Body of pancreas (tissue), 4 donors: ENCODE results near the gene SLC25A42. TPM values are rescaled to one million over a fixed set of nuclear protein-coding genes. Genes with fewer than 3 reads are reported as not detected.

Experiments
- ATAC-seq: fragments of 150-250 bp; one replicate; pipeline ENCODE4 v1.9.1; 2016
- DNase-seq, 4 donors: peaks; one replicate each; pipeline ENCODE4 v3.0.0-alpha.2; 2019
- H3K27ac ChIP-seq, 4 donors: fragments of 200-600 bp; sonication (generic); 1 replicate in 3 of 4; 2 replicates in 1 of 4; pipeline versions ENCODE4 v1.5.1 to v1.6.1; 2016 to 2019; ENCODE audit warnings: mild to moderate bottlenecking in 1 of 4, mixed read lengths in 1 of 4, moderate library complexity in 1 of 4
- H3K27me3 ChIP-seq, 2 donors: fragments of 200-600 bp; sonication (generic); one replicate each; pipeline ENCODE4 v1.6.0; 2016; ENCODE audit warnings: mild to moderate bottlenecking in 1 of 2
- H3K36me3 ChIP-seq, 2 donors: fragments of 200-600 bp; sonication (generic); replicated peaks in 1 of 2; 2 replicates each; pipeline ENCODE4 v1.5.1; 2016; ENCODE audit warnings: low read depth in 2 of 2; ENCODE audit not compliant: insufficient read depth in 1 of 2
- H3K4me1 ChIP-seq: fragments of 200-600 bp; sonication (generic); one replicate; pipeline ENCODE4 v1.6.0; 2016
- H3K4me3 ChIP-seq, 2 donors: fragments of 200-600 bp; sonication (generic); 1 replicate in 1 of 2; 2 replicates in 1 of 2; pipeline ENCODE4 v1.5.1; 2016 to 2019
- H3K9me3 ChIP-seq, 3 donors: fragments of 200-600 bp; sonication (generic); 1 replicate in 2 of 3; 2 replicates in 1 of 3; pipeline ENCODE4 v1.5.1; 2016
- CTCF ChIP-seq, 7 experiments: fragments of 450-650 bp in 4 of 7; fragments of 200-600 bp in 3 of 7; sonication (generic) in 3 of 7; IDR thresholded peaks; one replicate each; pipeline ENCODE4 v1.5.1; 2016 to 2019; ENCODE audit warnings: antibody characterized with exemption in 7 of 7
- POLR2A ChIP-seq, 3 donors: fragments of 450-650 bp; IDR thresholded peaks; one replicate each; pipeline ENCODE4 v1.6.1; 2016; ENCODE audit warnings: antibody characterized with exemption in 3 of 3, mild to moderate bottlenecking in 2 of 3
- WGBS, 2 donors: methylation state at CpG; one replicate each; pipeline ENCODE4 v1.1.5; 2017; 5-methylcytosine and 5-hydroxymethylcytosine counted together
- intact Hi-C: fragments of 100-400 bp; cut with DNase I; formaldehyde crosslinking; loops from one replicate; pipeline ENCODE4 v1.15.1; 2023
- total RNA-seq, 2 donors: library from RNA; depleted of rRNA; stranded (reverse); fragments of >200 nt; gene quantifications; one replicate each; pipeline ENCODE4 v1.1.0, GENCODE V29; 2016

The SLC25A42 gene
- total RNA-seq, 2 donors from 2014 or later, result 10.1 to 24.7 TPM

- Histone ChIP-seq H3K4me3 (no peak overlapping the region), H3K36me3 (peaks cover 0 to 2% of the 10 kb centered on the region in 2 donors), H3K27ac (no peak overlapping the region), H3K4me1 (no peaks in the 10 kb centered on the region), H3K9me3 (no peaks in the 10 kb centered on the region), H3K27me3 (no peaks in the 10 kb centered on the region)
- TF ChIP-seq POLR2A (IDR thresholded peaks at IDR 0.05) (no peak), CTCF (IDR thresholded peaks at IDR 0.05) (no peak)
- intact Hi-C loops, result no loop called here
- ATAC-seq (no peak), DNase-seq (no peak)
- WGBS, 2 donors, result 88 to 100% methylated on average over 2 of the region's 2 CpGs
Measured at GRCh38 chr19:19049406-19049805, 14.4 kb upstream of the SLC25A42 start.

- DNase-seq (no peak), ATAC-seq (no peak)
- H3K27me3 ChIP-seq, result no peaks in the 10 kb centered on the region
- 88 to 95% methylated on average over 4 of the region's 4 CpGs for WGBS, 2 donors
- H3K4me3 ChIP-seq, result no peak overlapping the region
- H3K4me1 ChIP-seq, result no peaks in the 10 kb centered on the region
- TF ChIP-seq CTCF (IDR thresholded peaks at IDR 0.05) (no peak), POLR2A (IDR thresholded peaks at IDR 0.05) (no peak)
- no peak overlapping the region for H3K27ac ChIP-seq
- no peaks in the 10 kb centered on the region for H3K9me3 ChIP-seq
- no peaks in the 10 kb centered on the region for H3K36me3 ChIP-seq
- intact Hi-C loops, result loop anchor here (10.0 kb wide), 1 partner anchor 85 kb away; the partner anchor contains the start of gene TMEM161A
Measured at GRCh38 chr19:19050104-19050503, 13.7 kb upstream of the SLC25A42 start.

- intact Hi-C loops, result loop anchor here (10.0 kb wide), 1 partner anchor 84 kb away; the partner anchor contains the start of gene TMEM161A
- TF ChIP-seq POLR2A (IDR thresholded peaks at IDR 0.05), result no peak
- TF ChIP-seq CTCF (IDR thresholded peaks at IDR 0.05), result no peak
- Histone ChIP-seq H3K36me3 (no peaks in the 10 kb centered on the region), H3K27ac (no peak overlapping the region), H3K4me3 (no peak overlapping the region), H3K27me3 (no peaks in the 10 kb centered on the region), H3K4me1 (no peaks in the 10 kb centered on the region), H3K9me3 (no peaks in the 10 kb centered on the region)
- WGBS, 2 donors, result 86 to 92% methylated on average over 2 of the region's 2 CpGs
- DNase-seq (no peak), ATAC-seq (no peak)
Measured at GRCh38 chr19:19050731-19051130, 13.1 kb upstream of the SLC25A42 start.

- ATAC-seq, result no peak
- no peaks in the 10 kb centered on the region for H3K4me1 ChIP-seq
- H3K27ac ChIP-seq, result no peak overlapping the region
- intact Hi-C loops, result loop anchor here (10.0 kb wide), 1 partner anchor 83 kb away; the partner anchor contains the start of gene TMEM161A
- TF ChIP-seq CTCF (IDR thresholded peaks at IDR 0.05), result no peak
- no peak for TF ChIP-seq POLR2A (IDR thresholded peaks at IDR 0.05)
- WGBS, 2 donors, result 93% methylated on average over 19 of the region's 20 CpGs; no CpG with 5 or more reads in 1 of the 2 donors
- H3K4me3 ChIP-seq, result no peak overlapping the region
- no peaks in the 10 kb centered on the region for H3K27me3 ChIP-seq
- H3K36me3 ChIP-seq, result no peaks in the 10 kb centered on the region
- no peaks in the 10 kb centered on the region for H3K9me3 ChIP-seq
- no peak for DNase-seq
Measured at GRCh38 chr19:19051478-19052213, 12.1 kb upstream of the SLC25A42 start.
